PC-9 (cell line): ENCODE measurements around the gene MAST1. TPM values are rescaled to one million over a fixed set of nuclear protein-coding genes. Genes with fewer than 3 reads are reported as not detected.
"Not testable (repeated sequence)": the region's sequence is repeated elsewhere in the genome, so short reads cannot be mapped to it uniquely, and the experiment has no call there.

Experiments used
- BruUV-seq: library from RNA; stranded (reverse); fragments of 400-500 nt; replicated peaks from 2 replicates; lab custom pipeline; 2021; lab: Mats Ljungman, UMichigan
- CTCF ChIA-PET: fragments of 300-600 bp; sonication (Branson Sonifier 250); formaldehyde crosslinking; loops from one replicate; lab custom pipeline; 2022; ENCODE audit warnings: antibody characterized with exemption; lab: Charles Lee
- POLR2A ChIA-PET: fragments of 300-600 bp; sonication (Branson Sonifier 250); formaldehyde crosslinking; loops from one replicate; lab custom pipeline; 2022; ENCODE audit warnings: antibody characterized with exemption; ENCODE audit not compliant: unreplicated experiment; lab: Charles Lee
- DNase-seq, 2 experiments: peaks; one replicate each; pipeline versions ENCODE4 v3.0.0 to v3.0.0-alpha.2; 2015 to 2022; ENCODE audit warnings: mixed read lengths in 1 of 2
- H2AFZ ChIP-seq: fragments of 200-600 bp; sonication (generic); 2 replicates; pipeline ENCODE4 v1.8.1; 2017; ENCODE audit warnings: antibody characterized with exemption
- H3F3A ChIP-seq: fragments of 200-600 bp; sonication (generic); 2 replicates; pipeline ENCODE4 v1.8.1; 2017; ENCODE audit warnings: antibody characterized with exemption, mild to moderate bottlenecking, low read depth; ENCODE audit not compliant: insufficient read depth
- H3K27ac ChIP-seq: fragments of 200-600 bp; sonication (generic); 2 replicates; pipeline ENCODE4 v1.6.1; 2016; ENCODE audit warnings: mixed run types
- H3K27me3 ChIP-seq: fragments of 200-600 bp; sonication (generic); 2 replicates; pipeline ENCODE4 v1.6.1; 2016; ENCODE audit warnings: low read depth, mixed run types; ENCODE audit not compliant: insufficient read depth
- H3K36me3 ChIP-seq: fragments of 200-600 bp; sonication (generic); 2 replicates; pipeline ENCODE4 v1.6.1; 2016; ENCODE audit warnings: low read depth, mixed run types
- H3K4me1 ChIP-seq: fragments of 200-600 bp; sonication (generic); replicated peaks from 2 replicates; pipeline ENCODE4 v1.6.1; 2016; ENCODE audit warnings: mixed run types; ENCODE audit not compliant: insufficient read depth
- H3K4me2 ChIP-seq: fragments of 200-600 bp; sonication (generic); 2 replicates; pipeline ENCODE4 v1.6.1; 2017; ENCODE audit warnings: mixed run types
- H3K4me3 ChIP-seq: fragments of 200-600 bp; sonication (generic); 2 replicates; pipeline ENCODE4 v1.6.1; 2016; ENCODE audit warnings: mixed run types
- H3K79me2 ChIP-seq: fragments of 200-600 bp; sonication (generic); 2 replicates; pipeline ENCODE4 v1.6.1; 2017; ENCODE audit warnings: low read depth, mixed run types
- H3K9me2 ChIP-seq: fragments of 200-600 bp; sonication (generic); 2 replicates; pipeline ENCODE4 v1.8.1; 2017; ENCODE audit warnings: mild to moderate bottlenecking; ENCODE audit not compliant: insufficient read depth
- H3K9me3 ChIP-seq: fragments of 200-600 bp; sonication (generic); 2 replicates; pipeline ENCODE4 v1.8.1; 2016; ENCODE audit warnings: low read depth; ENCODE audit not compliant: insufficient read depth
- H4K20me1 ChIP-seq: fragments of 200-600 bp; sonication (generic); 2 replicates; pipeline ENCODE4 v1.8.1; 2017; ENCODE audit not compliant: insufficient read depth
- EZH2 ChIP-seq: fragments of 200-600 bp; sonication (generic); IDR thresholded peaks from 2 replicates; pipeline ENCODE4 v1.8.0; 2017; ENCODE audit warnings: antibody characterized with exemption, low read depth
- intact Hi-C: fragments of 100-400 bp; cut with micrococcal nuclease; formaldehyde crosslinking; loops from one replicate; pipeline ENCODE4 v1.10.0; 2022; ENCODE audit not compliant: unreplicated experiment
- total RNA-seq: library from RNA; stranded (reverse); gene quantifications from 2 replicates; pipeline ENCODE4 v1.2.3, GENCODE V29; 2021
- TF ChIP-seq, protein P1 (sequence below): fragments of 200-600 bp; sonication (generic); conservative IDR thresholded peaks from 2 replicates; pipeline ENCODE4 v1.6.1; 2017; ENCODE audit warnings: mixed run types, antibody characterized with exemption, mild to moderate bottlenecking, moderate library complexity

MAST1 gene
- total RNA-seq, 1 experiment from 2014 or later = 11.9 TPM

DNA sequence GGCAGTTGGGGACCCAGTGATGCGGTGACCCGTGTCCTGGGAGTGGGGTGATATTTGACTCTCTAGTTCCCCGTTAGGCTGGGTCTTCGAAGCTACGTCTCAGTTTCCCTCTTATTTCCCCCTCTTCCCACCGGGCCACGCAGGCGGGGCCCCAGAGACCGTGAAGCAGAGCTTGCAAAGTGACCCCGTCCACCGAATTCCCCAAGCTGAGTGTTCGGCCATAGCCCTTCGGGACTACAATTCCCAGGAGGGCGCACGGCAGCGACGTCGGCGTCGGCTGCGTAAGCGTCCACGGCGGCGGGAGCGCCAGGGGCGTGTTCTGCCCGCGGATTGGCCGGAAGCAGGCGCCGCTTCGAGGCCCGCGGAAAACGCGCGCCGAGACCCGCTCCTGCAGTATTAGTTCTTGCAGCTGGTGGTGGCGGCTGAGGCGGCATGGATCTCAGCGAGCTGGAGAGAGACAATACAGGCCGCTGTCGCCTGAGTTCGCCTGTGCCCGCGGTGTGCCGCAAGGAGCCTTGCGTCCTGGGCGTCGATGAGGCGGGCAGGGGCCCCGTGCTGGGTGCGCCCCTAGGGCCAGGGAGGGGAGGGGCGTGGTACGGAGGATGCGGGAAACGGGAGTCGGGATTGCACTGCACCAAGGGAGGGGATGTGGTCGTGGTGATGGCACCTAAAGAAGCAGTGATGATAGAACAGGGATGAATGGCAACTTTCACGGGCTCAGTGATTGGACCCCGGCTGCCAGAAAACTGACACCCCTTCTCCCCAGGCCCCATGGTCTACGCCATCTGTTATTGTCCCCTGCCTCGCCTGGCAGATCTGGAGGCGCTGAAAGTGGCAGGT is 31.9 kb upstream of the MAST1 start, which contains the start of gene RNASEH2A:
Gene RNASEH2A (plus strand): TSS at position 343 of the 840 bp plus-strand sequence. CDS start 90 bp downstream, at position 433.
- H3K9me2 ChIP-seq = no peaks in the 10 kb centered on the region
- peaks cover 16% of the 10 kb centered on the region for H3F3A ChIP-seq
- peaks cover 10% of the 10 kb centered on the region; the same call in 1 of the 2 replicates for H3K79me2 ChIP-seq
- no peaks in the 10 kb centered on the region for H3K9me3 ChIP-seq
- no peaks in the 10 kb centered on the region for H3K27me3 ChIP-seq
- H3K27ac ChIP-seq = no peak within 1 kb of the TSS
- no TSS peak for BruUV-seq
- H3K36me3 ChIP-seq = peaks cover 4% of the 10 kb centered on the region; the same call in 1 of the 2 replicates
- H3K4me1 ChIP-seq = peaks cover 21% of the 10 kb centered on the region; the same call in 1 of the 2 replicates
- no peak for TF ChIP-seq EZH2
- TF ChIP-seq, protein P1, sequence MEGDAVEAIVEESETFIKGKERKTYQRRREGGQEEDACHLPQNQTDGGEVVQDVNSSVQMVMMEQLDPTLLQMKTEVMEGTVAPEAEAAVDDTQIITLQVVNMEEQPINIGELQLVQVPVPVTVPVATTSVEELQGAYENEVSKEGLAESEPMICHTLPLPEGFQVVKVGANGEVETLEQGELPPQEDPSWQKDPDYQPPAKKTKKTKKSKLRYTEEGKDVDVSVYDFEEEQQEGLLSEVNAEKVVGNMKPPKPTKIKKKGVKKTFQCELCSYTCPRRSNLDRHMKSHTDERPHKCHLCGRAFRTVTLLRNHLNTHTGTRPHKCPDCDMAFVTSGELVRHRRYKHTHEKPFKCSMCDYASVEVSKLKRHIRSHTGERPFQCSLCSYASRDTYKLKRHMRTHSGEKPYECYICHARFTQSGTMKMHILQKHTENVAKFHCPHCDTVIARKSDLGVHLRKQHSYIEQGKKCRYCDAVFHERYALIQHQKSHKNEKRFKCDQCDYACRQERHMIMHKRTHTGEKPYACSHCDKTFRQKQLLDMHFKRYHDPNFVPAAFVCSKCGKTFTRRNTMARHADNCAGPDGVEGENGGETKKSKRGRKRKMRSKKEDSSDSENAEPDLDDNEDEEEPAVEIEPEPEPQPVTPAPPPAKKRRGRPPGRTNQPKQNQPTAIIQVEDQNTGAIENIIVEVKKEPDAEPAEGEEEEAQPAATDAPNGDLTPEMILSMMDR = no peak
- CTCF ChIA-PET = interaction anchor here (0.6 kb wide), 3 partner anchors 24 to 68 kb away, joined by 3 to 4 read pairs (median 4); no protein-coding TSS in a partner anchor
- H2AFZ ChIP-seq = peak within 1 kb of the TSS; percentile 100
- POLR2A ChIA-PET = interaction anchor here (0.5 to 0.8 kb wide), 3 partner anchors 17 to 365 kb away, joined by 4 to 10 read pairs (median 5); no protein-coding TSS in a partner anchor
- H3K4me3 ChIP-seq = peak within 1 kb of the TSS; percentile 91
- peak within 1 kb of the TSS; percentile 96 for H3K4me2 ChIP-seq
- H4K20me1 ChIP-seq = no peaks in the 10 kb centered on the region
- intact Hi-C loops = no loop called here
- peak; percentile 81 to 85 for DNase-seq

DNA sequence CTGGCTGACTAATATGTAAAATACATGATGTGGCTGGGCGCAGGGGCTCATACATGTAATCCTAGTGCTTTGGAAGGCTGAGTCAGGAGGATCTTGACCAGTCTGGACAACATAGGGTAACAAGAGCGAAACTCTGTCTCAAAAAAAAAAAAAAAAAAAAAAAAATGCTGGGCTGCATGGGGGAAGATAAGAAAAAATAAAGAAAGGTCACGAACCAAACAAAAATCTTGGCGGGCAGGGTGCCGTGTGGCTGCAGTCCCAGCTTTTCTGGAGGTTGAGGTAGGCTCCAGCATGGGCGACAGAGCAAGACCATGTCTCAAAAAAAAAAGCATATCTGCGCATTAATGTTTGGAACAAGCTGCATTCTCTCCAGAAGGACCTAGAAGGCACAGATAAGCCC is 23.2 kb upstream of the MAST1 start:
- TF ChIP-seq EZH2 = no peak
- TF ChIP-seq, protein P1 = no peak
- ChIA-PET CTCF (no interaction called here), POLR2A (no interaction called here)
- H2AFZ ChIP-seq = no peak overlapping the region
- H3F3A ChIP-seq = peaks cover 4% of the 10 kb centered on the region; the same call in 1 of the 2 replicates
- intact Hi-C loops = no loop called here
- no peak overlapping the region for H3K27ac ChIP-seq
- no TSS peak for BruUV-seq
- H3K4me2 ChIP-seq = no peak overlapping the region
- no peaks in the 10 kb centered on the region for H3K9me3 ChIP-seq
- H3K79me2 ChIP-seq = no peaks in the 10 kb centered on the region
- no peaks in the 10 kb centered on the region for H3K27me3 ChIP-seq
- no peak for DNase-seq
- no peaks in the 10 kb centered on the region for H3K9me2 ChIP-seq
- H3K36me3 ChIP-seq = peaks cover under 1% of the 10 kb centered on the region; the same call in 1 of the 2 replicates
- no peaks in the 10 kb centered on the region for H4K20me1 ChIP-seq
- H3K4me3 ChIP-seq = no peak overlapping the region
- no peaks in the 10 kb centered on the region for H3K4me1 ChIP-seq

DNA sequence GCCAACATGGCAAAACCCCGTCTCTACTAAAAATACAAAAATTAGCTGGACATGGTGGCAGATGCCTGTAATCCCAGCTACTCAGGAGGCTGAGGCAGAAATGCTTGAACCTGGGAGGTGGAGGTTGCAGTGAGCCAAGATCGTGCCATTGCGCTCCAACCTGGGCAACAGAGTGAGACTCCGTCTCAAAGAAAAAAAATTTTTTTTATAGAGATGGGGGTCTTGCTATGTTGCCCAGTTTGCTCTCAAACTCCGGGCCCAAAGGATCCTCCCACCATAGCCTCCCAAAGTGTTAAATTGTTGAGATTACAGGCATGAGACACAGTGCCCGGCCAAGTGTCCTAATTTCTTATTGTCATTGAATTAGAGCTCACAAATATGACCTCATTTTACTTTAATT is 21.1 kb upstream of the MAST1 start:
- H4K20me1 ChIP-seq, H2AFZ ChIP-seq, DNase-seq, H3K4me1 ChIP-seq, H3K4me3 ChIP-seq, H3K27me3 ChIP-seq, intact Hi-C loops, CTCF ChIA-PET, H3K27ac ChIP-seq, H3K36me3 ChIP-seq, H3K4me2 ChIP-seq, H3K9me2 ChIP-seq, H3K9me3 ChIP-seq, POLR2A ChIA-PET, H3K79me2 ChIP-seq, BruUV-seq: not testable (repeated sequence)
- H3F3A ChIP-seq = peaks cover 22% of the 10 kb centered on the region

DNA sequence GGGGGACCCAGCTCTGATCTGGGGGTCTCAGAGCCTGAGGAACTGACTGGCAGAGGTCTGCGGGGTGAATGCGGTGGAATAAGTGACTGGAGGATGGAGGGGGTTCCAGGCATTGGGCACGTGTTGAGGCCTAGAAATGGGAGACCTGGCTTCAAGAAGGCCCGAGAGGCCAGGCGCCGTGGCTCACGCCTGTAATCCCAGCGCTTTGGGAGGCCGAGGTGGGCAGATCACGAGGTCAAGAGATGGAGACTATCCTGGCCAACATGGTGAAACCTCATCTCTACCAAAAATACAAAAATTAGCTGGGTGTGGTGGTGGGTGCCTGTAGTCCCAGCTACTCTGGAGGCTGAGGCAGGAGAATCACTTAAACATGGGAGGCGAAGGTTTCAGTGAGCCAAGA is 20.5 kb upstream of the MAST1 start:
- H3K4me3 ChIP-seq, H3K9me3 ChIP-seq, H3K9me2 ChIP-seq, H3K36me3 ChIP-seq, H3K79me2 ChIP-seq, BruUV-seq, intact Hi-C loops, CTCF ChIA-PET, H2AFZ ChIP-seq, H3K27me3 ChIP-seq, POLR2A ChIA-PET, H3K27ac ChIP-seq, H4K20me1 ChIP-seq, DNase-seq, H3K4me1 ChIP-seq, H3K4me2 ChIP-seq: not testable (repeated sequence)
- H3F3A ChIP-seq = peaks cover 22% of the 10 kb centered on the region
